HG03159 (cell line): Measurements from ENCODE around the gene SEMA4D.

Experiments
- ATAC-seq: cut with Tn5 transposase; IDR thresholded peaks from one replicate; pipeline ENCODE4 v1.9.1; 2021; ENCODE audit warnings: mild to moderate bottlenecking, moderate library complexity; ENCODE audit not compliant: unreplicated experiment

The SEMA4D gene, protein sequence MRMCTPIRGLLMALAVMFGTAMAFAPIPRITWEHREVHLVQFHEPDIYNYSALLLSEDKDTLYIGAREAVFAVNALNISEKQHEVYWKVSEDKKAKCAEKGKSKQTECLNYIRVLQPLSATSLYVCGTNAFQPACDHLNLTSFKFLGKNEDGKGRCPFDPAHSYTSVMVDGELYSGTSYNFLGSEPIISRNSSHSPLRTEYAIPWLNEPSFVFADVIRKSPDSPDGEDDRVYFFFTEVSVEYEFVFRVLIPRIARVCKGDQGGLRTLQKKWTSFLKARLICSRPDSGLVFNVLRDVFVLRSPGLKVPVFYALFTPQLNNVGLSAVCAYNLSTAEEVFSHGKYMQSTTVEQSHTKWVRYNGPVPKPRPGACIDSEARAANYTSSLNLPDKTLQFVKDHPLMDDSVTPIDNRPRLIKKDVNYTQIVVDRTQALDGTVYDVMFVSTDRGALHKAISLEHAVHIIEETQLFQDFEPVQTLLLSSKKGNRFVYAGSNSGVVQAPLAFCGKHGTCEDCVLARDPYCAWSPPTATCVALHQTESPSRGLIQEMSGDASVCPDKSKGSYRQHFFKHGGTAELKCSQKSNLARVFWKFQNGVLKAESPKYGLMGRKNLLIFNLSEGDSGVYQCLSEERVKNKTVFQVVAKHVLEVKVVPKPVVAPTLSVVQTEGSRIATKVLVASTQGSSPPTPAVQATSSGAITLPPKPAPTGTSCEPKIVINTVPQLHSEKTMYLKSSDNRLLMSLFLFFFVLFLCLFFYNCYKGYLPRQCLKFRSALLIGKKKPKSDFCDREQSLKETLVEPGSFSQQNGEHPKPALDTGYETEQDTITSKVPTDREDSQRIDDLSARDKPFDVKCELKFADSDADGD

DNA sequence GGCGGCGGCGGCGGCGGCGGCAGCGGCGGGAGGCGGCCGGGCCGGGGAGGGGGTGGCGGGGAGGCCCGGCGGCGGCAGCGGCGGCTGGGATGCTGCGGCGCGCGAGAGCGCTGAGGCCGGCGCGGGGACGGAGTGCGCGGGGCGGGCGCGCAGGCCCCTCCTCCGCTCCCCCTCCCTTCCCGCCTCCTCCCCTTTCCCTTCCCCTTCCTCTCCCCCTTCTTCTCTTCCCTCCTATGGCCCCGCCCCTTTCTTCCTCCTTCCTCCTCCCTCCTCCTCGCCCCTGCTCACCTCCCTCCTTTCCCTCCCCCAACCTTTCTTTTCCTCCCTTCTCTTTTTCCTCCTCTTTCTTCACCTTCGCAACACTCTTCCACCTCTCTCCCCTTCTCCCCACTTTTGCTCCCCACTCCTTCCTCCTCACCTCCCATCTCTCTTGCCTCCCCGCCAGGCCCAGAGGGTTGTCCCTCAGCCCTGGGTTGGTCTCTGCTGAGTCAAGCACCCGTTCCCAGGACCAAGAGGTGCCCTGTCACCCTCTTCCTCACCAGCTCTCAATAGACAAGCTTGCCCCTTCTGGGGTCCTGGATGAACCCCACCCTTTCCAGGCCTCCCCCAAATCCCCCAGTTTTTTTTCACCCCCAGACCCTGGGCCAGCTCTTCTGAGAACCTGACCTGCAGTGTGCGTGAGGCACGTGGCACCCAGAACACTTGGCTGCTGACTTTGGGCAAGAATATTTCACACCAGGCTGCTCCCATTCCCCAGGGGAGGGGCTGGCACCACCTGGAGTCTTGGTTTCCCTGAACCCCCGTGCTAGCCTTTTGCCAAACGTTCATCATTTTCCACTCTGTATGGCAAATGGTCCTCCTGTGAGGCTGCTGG is at the start of gene SEMA4D:
TSS of gene SEMA4D (minus strand) at position 136 of the 874 bp plus-strand sequence. CDS start 92,657 bp downstream, outside the sequence.
- ATAC-seq: no peak

DNA sequence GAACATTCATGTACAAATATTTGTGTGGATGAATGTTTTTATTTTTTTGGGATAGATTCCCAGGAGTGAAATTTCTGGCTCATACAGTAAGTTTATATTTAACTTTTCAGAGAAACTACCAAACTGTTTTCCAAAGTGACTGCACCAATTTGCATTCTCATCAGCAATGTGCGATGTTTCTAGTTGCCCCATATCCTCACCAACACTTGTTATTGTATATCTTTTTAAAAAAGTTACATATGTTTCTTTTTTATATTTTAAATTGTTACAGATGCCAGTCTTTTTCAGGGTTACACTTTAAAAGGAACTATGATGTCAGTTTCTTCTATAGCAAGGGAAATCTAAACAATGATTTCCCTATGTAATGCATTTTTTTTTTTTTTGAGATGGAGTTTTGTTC is 49.1 kb upstream of the SEMA4D start:
- ATAC-seq: no peak

DNA sequence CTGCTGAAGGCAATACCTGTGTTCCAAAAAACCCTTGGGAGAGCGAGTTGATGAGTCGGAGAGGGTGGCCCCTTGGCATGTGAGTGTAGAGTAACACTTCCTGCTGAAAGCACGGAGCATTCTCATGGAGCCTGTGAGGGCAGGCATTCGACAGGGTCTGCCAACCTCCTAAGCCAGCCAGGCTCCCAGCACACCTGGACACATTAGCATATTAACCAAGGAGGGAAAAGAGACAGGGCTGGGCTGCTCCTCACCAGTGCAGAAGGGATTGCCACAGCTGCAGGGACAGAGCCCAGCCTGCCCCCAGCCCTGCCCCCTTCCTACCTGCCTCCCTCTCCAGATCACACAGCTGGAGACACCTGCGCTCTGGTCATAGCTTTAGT is 46.4 kb upstream of the SEMA4D start:
- ATAC-seq: no peak

DNA sequence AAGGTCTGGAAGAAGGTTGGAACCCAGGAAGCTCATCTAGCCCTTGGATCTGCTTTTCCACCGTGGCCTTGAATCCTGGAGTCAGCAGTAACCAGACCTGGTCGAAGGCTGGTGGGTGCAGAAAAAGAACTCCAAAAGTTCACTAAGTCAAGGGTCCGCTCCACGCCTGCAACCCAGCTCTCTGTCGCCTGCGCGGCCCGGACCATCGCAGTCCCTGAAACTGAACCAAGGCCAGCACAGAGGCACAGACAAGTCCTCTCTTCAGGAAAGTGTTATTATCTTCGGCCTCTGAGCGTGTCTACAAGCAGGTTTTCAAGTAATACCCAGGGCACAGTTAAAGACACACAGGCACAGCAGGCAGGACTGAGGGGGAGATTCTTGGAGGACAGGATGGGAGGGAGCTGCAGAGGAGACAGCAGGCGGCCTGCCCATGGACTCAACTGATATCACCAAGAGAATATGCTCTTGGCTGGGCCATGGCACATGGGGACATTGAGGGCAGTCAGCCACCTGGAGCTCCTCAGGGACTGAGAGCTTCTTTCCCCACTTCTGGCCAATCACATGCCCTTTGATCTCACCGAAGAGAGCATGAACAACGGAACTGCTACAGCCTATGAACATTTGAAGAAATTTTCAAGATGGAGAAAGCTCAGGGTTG is 45.8 kb upstream of the SEMA4D start:
- ATAC-seq: no peak

DNA sequence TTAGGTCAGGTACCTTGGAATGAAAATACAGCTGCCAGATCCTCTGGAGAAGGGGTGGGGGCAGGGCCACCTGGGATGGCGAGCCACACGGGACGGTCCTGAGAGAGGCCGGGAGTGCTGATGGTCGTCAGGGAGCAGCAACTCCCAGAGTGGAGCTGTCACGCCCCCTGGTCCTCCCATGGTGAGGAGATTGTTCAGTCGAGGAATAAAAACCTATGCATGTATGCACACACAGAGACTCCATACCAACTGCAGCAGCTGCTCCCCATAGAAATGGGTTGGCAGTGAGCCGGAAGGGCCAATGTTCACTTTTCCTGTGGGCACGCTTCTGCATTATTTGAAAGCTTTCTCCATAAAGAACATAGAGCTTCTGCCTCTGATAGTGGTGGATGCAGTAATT is 45.2 kb upstream of the SEMA4D start:
- no peak for ATAC-seq

DNA sequence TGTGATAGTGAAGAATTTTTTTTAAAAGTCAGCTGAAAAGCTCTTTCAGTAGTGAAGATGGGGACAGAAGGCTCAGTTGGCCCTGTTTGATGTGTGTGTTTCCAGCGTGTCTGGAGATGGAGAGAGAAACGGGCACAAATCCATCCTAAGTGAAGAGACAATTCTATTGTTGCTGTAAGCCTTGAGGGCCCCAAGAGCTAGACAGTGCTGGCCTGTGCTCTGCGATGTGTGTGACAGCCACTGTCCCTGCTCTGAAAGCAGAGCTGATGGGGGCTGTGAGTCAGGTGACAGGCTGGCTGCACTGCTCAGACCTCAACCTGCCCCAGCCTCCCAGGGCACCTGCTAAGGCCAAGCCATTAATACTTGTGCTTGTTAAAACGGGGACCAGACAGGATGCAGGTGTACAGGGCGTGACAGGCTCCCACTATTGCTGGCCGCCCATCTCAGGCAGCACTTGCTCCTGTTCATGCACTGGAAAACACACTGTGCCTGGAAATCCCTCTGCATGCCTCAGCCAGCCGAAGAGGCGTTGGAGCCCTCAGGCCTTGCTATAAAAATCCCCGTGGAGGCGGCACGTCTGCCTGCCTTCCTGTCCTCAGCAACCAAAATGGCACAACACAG is 44.6 kb upstream of the SEMA4D start:
- no peak for ATAC-seq

DNA sequence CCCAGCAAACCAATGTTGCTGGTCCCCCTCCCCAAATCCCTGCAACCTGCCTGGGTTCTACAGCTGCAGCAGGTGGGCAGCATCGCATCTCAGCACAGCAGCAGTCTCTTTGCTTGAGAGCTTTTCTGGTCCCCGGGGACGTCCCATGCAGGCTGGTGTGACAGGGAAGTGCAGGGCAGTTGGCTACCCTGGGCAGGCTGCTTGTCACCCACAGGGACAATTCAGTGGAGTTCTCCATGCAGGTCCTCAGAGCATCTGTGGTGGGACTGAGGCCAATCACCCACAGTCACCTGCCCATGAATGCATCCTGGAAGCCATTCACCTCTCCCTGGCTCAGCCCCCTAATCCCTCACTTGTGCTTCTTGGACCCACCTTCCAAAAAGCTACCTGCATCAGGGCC is 43.9 kb upstream of the SEMA4D start:
- ATAC-seq: no peak

DNA sequence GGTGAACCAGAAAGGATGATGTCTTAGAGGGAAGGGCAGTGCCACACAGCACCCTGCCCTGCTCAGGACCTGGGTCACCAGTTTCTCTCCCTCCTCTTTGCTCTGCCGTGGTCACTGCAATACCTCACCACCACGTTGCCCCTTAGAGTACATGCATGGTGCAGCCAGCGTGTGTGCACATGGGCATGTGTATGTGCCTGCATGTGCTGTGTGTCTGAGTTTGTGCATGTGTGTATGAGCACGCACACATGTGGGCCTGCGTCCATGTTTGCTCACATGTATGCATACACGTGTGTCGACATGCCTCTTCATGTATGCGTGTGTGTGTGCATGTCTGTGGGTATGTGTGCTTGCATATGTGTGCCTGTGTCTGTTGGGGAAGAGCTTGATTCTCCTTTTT is 41.5 kb upstream of the SEMA4D start:
- no peak for ATAC-seq

DNA sequence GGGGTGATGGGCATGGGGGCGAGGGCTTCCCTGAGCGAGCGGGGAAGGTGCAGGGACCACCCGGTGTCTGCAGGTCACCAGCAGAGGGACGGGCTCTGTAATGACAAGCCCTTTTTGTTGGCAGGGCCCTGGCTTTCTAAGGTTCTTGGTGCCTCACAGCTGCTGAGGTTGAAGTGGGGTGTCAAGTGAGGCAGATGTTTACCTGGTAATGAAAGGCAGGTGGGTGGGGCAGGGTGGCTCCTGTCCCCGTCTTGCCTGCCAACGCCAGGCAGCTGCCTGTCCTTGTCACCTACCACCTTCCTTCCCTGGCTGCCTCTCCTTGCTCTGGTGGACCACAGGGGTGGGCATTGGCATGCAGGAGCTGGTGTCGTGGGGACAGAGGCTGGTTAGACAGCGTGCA is 41.0 kb upstream of the SEMA4D start:
- ATAC-seq: no peak

DNA sequence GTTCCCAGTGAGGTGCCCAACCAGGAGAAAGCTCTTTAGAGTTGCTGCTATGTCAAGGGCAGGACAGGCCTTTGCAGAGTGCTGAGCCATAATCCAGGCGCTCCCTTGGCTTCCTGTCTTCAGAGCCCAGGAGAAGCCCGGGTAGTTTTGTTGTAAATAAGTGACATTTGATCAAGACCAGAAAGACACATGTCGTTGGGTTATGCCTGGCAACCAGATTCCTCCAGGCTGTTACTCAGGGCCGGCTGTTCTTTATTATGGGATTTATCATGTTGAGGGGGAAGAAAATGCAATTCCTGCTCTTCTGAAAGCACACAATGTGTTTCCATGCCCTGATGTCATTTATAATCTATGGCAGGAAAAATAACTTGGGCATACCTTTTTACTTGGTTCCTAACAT is 39.3 kb upstream of the SEMA4D start:
- ATAC-seq: no peak

DNA sequence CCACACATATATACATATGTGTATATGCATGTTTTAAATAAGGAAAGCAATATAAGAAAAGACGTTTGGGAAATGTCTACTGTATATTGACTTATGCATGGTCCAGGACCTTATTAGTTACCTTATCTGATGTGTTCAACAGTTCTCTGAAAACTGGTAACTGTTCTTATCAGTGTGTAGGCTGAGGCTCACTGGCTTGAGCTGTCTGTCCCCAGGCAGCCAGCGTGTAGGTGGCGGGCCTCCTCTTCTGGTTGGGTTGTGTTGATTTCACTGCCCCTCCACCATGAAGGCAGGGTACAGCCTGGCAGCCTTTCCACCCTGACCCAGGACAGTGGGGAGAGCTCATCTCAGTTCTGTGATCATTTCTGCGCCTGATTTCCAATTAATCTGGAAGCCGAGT is 38.7 kb upstream of the SEMA4D start:
- ATAC-seq: no peak

DNA sequence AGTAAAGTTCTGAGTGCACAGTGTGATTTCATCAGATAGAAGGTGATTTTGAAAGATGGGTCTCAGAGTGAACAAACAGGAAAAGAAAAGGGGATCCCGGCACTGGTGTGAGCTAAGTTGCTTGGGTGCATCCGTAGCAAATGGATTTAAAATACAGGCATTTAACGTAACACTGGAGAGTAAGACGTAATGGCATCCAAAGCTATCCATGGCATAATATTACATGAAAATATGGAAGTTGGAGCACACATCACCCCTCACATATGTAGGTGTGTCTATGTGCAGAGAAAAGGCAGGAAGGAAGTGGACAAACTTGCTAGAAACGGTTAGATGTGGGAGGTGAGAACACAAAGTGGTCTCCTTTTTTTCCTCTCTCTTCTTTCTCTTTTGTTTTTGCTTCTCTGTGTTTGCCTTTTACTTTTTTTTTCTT is 38.2 kb upstream of the SEMA4D start:
- no peak for ATAC-seq

DNA sequence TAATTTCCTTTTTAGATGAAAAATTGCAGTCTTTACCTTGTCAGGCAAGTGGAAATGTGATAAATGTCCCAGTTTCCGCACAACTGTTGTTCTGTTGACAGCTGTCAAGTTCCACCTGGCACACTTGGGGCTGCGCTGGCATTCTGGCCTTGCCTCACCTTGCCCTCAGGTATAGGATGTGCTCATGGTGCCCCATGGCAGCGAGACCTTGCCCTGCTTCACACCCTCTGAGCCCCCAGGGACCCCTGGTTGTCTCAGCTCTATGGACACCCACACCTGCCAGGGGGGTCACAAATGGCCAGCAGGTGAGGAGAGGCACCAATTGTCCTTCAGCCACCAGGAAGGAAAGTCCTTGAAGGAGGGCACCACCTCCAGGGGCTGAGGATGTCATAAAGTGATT is 37.5 kb upstream of the SEMA4D start:
- ATAC-seq: no peak

DNA sequence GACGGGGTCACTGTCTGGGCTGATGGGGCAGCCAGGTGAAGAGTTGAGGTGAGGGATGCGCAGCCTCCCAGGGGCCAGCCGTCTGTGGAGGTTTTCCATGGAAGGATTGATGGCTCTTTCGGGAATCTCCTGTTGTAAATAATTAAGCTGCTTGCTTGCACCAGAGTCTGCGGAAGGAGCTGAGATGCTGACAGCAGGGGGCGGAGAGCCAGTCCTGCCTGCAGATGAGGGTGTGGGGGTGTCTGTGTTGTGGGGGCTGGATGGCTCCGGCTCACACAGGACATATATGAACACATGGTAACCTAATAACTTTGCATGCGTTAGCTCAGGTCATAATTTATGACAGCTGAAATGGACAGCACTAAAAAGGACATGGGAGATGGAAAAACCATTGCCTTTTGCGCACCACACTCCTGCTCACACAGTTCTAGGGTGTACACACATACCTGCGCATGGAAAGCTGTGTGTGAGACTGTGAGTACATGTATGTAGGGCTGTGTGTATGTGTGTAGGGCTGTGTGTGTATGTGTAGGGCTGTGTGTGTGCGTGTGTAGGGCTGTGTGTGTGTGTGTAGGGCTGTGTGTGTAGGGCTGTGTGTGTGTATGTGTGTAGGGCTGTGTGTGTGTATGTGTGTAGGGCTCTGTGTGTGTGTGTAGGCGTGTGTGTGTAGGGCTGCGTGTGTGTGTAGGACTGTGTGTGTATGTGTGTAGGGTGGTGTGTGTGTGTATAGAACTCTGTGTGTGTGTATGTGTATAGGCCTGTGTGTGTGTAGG is 36.8 kb upstream of the SEMA4D start:
- no peak for ATAC-seq

DNA sequence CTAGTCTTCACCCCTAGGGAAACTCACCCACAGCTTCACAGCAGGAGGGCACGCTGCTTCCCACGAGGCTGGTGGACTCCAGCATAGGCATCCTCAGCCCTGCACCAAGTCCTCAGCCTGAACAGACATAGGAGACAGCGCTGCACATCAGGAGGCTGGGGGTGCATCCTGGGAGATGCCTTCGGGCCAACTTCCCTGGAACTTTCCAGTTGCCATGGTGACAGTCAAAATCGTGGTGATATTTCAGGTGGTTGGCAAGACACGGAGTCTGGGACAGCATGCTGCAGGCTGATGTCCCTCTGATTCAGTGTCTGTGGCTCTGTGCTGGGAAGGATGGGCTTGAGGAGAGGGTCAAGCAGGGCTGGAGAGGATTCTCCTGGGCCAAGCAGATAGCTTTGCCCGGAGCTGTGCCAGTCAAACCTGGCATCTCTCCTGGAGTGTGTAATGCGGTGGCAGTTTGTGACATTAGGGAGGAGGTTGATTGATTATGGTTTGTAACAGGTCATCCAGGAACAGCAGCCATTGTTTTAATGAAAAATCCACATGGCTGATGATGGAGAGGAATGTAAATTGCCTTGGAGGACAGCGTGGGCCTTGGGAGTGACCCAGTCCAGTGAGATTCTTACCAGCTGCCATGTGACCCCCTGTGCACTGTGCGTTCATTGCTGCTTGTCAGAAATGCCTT is 35.6 kb upstream of the SEMA4D start:
- no peak for ATAC-seq

DNA sequence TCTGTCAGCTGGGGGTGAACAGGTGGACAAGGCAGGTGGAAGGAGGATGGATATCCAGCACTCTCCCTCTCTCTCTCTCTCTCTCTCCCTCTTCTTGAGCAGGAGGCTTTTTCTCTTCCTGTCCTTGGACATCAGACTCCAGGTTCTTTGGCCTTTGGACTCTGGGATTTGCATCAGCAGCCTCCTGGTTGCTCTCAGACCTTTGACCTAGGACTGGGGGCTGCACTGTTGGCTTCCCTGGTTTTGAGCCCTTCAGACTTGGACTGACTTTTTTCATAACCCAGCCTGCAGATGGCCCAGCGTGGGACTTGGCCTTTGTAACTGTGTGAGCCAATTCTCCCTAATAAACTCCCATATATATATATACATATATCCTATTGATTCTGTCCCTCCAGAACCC is 35.0 kb upstream of the SEMA4D start:
- no peak for ATAC-seq

DNA sequence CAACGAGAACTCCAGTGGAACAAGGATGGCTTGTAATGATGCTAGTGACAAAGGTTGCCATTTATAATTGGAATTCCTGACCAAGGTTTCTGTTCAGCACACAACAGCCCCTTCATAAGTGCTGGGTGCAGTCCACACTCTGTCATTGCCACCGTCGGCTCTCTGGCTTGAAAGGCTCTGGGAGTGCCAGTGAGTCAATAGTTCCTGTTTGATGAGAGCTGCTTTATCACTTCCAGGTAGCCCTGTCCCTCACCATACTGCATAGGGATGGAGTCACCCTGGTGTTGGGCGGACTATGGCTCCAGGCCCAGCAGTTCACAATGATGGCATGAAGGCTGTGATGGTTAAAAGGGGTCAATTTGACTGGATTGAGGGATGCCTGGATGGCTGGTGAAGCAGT is 34.6 kb upstream of the SEMA4D start:
- no peak for ATAC-seq

DNA sequence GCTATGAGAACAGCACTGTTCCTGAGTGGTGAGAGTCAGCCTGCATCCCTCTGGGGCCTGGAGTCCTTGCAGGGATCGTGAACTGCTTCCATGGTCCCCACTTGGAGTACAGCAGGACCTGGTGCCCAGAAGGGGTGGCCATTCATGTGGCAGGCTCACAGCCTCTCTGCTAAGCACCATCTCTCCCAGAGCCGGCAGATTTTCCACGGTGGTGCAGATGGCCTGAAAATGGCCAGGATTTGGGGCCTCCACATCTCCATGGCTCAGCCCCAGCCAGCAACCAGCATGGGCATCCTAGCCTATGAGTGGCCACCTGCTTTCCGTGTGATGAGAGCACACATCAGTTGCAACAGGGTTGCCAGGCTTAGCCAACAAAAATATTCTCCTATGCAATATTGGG is 33.9 kb upstream of the SEMA4D start:
- no peak for ATAC-seq

DNA sequence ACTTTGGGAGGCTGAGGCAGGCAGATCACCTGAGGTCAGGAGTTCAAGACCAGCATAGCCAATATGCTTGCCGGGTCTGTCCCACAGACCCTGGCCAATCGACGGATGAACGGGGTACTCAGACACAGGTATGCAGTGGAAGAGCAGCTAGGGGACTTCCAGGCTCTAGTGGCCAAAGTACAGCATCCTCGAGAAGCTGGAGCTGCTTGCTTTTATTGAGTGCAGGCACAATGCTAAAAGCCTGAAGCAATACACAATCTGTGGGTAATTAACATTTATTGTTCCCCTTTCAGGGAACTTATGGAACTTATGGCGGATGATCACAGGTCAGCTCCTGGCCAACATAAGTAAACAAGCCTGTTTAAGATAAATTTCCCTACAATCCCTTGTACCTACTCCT is 32.8 kb upstream of the SEMA4D start:
- ATAC-seq: no peak
